Measurements from ENCODE around the gene CUL1. TPM values are rescaled to one million over a fixed set of nuclear protein-coding genes. Genes with fewer than 3 reads are reported as not detected.

Gene CUL1
- total and polyA plus RNA-seq, 7 experiments from 2014 or later = 39.0 to 74.0 (median 53.6) TPM

DNA sequence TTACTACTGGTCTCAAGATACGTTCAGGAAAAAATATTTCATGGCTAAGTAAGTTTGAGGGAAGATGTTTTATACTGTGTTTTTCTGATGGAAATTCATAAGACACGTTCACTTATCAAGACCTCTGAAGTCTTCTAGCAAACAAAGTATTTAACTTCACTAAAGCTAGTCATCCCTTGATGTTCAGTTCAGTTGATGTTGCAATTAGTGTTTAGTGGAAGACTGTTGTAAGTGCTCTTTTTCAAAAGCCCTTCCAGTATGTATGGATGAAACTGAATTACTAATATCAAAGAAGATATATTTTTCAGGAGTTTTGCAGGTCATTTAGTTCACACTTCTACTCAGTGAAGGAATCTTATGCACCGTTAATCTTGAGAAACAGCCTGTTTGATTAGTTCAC, 25.1 kb downstream of the CUL1 start:
- Mint-ChIP-seq H3K4me3 (peak overlapping the region in 2 of 10 donors; percentile 35 to 49), H3K36me3 (peaks cover 0 to 6% (median 0%) of the 10 kb centered on the region in 5 donors), H3K27ac (peak overlapping the region in 2 of 9 donors; percentile 1 to 55), H3K27me3 (no peaks in the 10 kb centered on the region), H3K4me1 (peaks cover 72 to 98% (median 90%) of the 10 kb centered on the region in 7 donors), H3K9me3 (no peaks in the 10 kb centered on the region)
- Histone ChIP-seq H3K36me3 (ENCODE audit: control insufficient read depth in 2 of 3, insufficient read depth in 3 of 3, low read length in 3 of 3) (no peaks in the 10 kb centered on the region), H3K4me1 (ENCODE audit: control insufficient read depth in 2 of 2, insufficient read depth in 2 of 2, low read length in 2 of 2) (peaks cover 50 to 66% of the 10 kb centered on the region in 2 donors), H3K27me3 (ENCODE audit: control insufficient read depth in 2 of 2, insufficient read depth in 2 of 2, low read length in 2 of 2) (no peaks in the 10 kb centered on the region), H3K27ac (ENCODE audit: low read depth, low read length) (no peak overlapping the region), H3K9me3 (ENCODE audit: control insufficient read depth in 2 of 3, low read length in 3 of 3) (no peaks in the 10 kb centered on the region), H3K4me3 (ENCODE audit: low read length) (no peak overlapping the region)
- intact Hi-C loops (cut with micrococcal nuclease) = no loop called here
- no peak for DNase-seq
- ATAC-seq = no peak
- POLR2A ChIA-PET = interaction anchor here (0.6 kb wide), 1 partner anchor 13 kb away, joined by 5 read pairs; no protein-coding TSS in a partner anchor
- CTCF ChIA-PET = interaction anchor here (0.6 to 0.8 kb wide), 4 partner anchors 18 to 173 kb away, joined by 4 to 7 read pairs (median 5); no protein-coding TSS in a partner anchor

DNA sequence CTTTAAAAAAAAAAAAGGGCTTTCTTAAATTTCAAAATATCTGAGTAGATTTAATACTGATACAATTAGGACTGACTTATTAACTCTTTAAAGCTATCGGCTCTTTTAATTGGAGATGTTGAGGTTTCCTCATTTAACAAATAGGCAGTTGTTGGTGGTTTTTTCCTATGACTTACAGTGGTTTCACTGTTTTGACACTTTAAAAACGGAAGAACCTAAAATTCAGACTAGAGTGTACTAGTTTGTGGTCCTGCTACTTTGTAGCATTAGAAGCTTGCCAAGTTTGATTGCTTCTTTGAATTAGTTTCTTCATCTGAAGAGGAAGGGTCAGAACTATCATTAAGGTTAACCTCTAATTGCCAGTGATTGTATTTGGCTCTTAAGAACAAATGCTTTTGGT, 27.7 kb downstream of the CUL1 start:
- Mint-ChIP-seq H3K27ac (peak overlapping the region in 3 of 9 donors; percentile 6 to 36 (median 26)), H3K9me3 (no peaks in the 10 kb centered on the region), H3K4me3 (peak overlapping the region in 4 of 10 donors; percentile 16 to 53 (median 50)), H3K4me1 (peaks cover 62 to 86% (median 79%) of the 10 kb centered on the region in 7 donors), H3K36me3 (peaks cover 0 to 11% (median 1%) of the 10 kb centered on the region in 5 donors), H3K27me3 (no peaks in the 10 kb centered on the region)
- intact Hi-C loops (cut with micrococcal nuclease) = loop anchor here in 1 of 2 donors (2.0 kb wide), 1 partner anchor 28 kb away; the partner anchor contains the start of gene CUL1
- DNase-seq (no peak), ATAC-seq (no peak)
- ChIA-PET CTCF (interaction anchor here (0.5 kb wide), 3 partner anchors 22 to 336 kb away, joined by 3 read pairs; no protein-coding TSS in a partner anchor), POLR2A (interaction anchor here (0.6 kb wide), 1 partner anchor 303 kb away, joined by 3 read pairs; no protein-coding TSS in a partner anchor)
- H3K27me3 ChIP-seq (ENCODE audit: control insufficient read depth in 2 of 2, insufficient read depth in 2 of 2, low read length in 2 of 2) = no peaks in the 10 kb centered on the region
- H3K27ac ChIP-seq (ENCODE audit: low read depth, low read length) = no peak overlapping the region
- H3K9me3 ChIP-seq (ENCODE audit: control insufficient read depth in 2 of 3, low read length in 3 of 3) = no peaks in the 10 kb centered on the region
- H3K4me1 ChIP-seq (ENCODE audit: control insufficient read depth in 2 of 2, insufficient read depth in 2 of 2, low read length in 2 of 2) = peaks cover 44 to 48% of the 10 kb centered on the region in 2 donors
- no peak overlapping the region for H3K4me3 ChIP-seq (ENCODE audit: low read length)
- peaks cover 5 to 14% (median 6%) of the 10 kb centered on the region in 3 experiments for H3K36me3 ChIP-seq (ENCODE audit: control insufficient read depth in 2 of 3, insufficient read depth in 3 of 3, low read length in 3 of 3)

DNA sequence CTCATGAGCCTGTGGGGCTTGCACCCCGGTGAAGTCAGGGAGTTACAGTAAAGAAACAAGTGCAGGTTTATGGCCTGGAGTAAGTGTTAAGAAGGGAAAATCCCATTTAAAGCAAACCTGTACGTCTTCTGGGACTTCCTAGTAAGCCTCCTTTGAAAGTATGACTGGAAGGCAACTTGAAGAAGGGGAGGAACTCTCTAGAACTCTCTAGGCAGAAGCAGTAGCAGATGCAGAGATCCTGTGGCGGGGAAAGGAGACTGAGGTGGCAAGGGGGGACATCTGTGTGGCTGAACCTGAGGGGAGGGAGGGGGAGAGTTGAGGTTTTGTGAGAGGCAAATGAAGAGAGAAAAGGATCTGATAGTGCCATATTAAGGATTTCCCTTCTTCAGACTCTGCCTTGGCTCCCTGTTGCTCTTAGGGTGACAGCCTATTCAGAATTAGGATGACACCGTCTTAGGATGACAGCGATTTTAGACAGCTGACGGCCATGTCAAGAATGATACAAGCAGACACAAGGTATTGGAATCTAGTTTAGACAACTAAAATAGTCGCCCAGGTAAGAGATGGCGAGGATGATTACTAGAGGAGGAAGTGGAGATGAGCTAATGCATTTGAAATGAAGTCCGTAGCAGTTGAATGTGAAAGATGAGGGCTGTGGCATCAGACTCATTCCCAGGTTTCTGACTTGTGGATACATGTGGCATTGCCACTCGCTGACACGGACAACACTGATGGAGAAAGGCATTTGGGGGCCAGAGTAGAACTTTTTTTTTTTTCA, 29.0 kb downstream of the CUL1 start:
- H3K36me3 ChIP-seq (ENCODE audit: control insufficient read depth in 2 of 3, insufficient read depth in 3 of 3, low read length in 3 of 3) = peaks cover 5 to 26% (median 11%) of the 10 kb centered on the region in 3 experiments
- H3K9me3 ChIP-seq (ENCODE audit: control insufficient read depth in 2 of 3, low read length in 3 of 3) = no peaks in the 10 kb centered on the region
- no peak overlapping the region for H3K27ac ChIP-seq (ENCODE audit: low read depth, low read length)
- Mint-ChIP-seq H3K9me3 (no peaks in the 10 kb centered on the region), H3K27ac (peak overlapping the region; percentile 2 to 76 (median 19)), H3K36me3 (peaks cover 0 to 23% (median 11%) of the 10 kb centered on the region in 5 donors), H3K4me1 (peaks cover 56 to 84% (median 77%) of the 10 kb centered on the region in 7 donors), H3K27me3 (no peaks in the 10 kb centered on the region), H3K4me3 (peak overlapping the region in 9 of 10 donors; percentile 0 to 52 (median 25))
- peaks cover 36 to 40% of the 10 kb centered on the region in 2 donors for H3K4me1 ChIP-seq (ENCODE audit: control insufficient read depth in 2 of 2, insufficient read depth in 2 of 2, low read length in 2 of 2)
- ChIA-PET POLR2A (interaction anchor here (0.6 to 0.9 kb wide), 3 partner anchors 18 to 133 kb away, joined by 3 read pairs; no protein-coding TSS in a partner anchor), CTCF (no interaction called here)
- H3K27me3 ChIP-seq (ENCODE audit: control insufficient read depth in 2 of 2, insufficient read depth in 2 of 2, low read length in 2 of 2) = no peaks in the 10 kb centered on the region
- no peak for ATAC-seq
- no peak overlapping the region for H3K4me3 ChIP-seq (ENCODE audit: low read length)
- no peak for DNase-seq
- intact Hi-C loops (cut with micrococcal nuclease) = loop anchor here in 1 of 2 donors (2.0 kb wide), 1 partner anchor 29 kb away; the partner anchor contains the start of gene CUL1

DNA sequence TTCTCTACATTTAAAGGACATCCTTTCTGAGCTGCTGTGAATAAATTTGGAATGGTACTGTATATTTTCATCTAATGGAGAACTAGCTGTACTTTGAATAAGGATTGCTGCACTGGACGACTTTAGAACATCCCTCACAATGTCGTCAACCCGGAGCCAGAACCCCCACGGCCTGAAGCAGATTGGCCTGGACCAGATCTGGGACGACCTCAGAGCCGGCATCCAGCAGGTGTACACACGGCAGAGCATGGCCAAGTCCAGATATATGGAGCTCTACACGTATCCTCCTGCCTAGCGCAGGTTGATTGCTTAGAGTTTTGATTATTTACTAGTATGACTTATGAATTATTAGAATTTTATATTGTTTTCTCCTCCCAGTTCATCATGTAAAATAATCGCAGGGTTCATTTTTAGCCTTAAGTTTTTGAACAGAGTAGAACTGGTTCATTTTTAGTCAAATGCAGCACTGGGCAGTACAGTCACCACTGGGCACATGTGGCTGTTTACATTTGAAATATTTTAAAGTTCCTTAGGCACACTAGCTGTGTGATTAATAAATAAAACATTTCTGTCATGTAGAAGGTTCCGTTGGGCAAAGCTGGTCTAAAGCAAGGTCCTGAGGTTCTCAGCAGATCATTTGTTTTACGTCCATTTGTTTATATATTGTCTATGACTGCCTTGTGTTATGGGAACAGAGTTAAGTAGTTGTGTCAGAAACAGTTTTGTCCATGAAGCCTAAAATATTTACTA, 31.5 kb downstream of the CUL1 start:
- H3K36me3 ChIP-seq (ENCODE audit: control insufficient read depth in 2 of 3, insufficient read depth in 3 of 3, low read length in 3 of 3) = peaks cover 9 to 45% (median 11%) of the 10 kb centered on the region in 3 experiments

DNA sequence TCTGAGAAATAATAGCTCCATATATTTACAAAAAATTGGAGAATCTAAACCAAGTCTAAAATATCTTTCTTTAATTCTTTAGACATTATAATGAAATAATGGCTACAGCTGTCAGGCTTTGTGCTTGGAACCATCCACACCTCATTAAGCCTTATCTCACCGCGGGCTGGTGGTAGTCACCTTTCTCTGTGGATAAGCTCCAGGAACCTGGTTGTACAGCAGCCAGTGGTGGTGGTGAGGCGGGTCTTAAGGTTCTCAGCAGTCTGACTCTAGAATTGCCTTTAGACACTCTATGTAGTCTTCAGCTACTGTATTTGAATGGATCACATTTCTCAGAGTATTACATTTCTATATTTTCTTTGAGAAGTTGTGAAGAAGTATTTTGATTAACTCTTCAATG, 34.2 kb downstream of the CUL1 start:
- H3K4me3 Mint-ChIP-seq = no peak overlapping the region
- ChIA-PET CTCF (interaction anchor here (0.7 kb wide), 1 partner anchor 14 kb away, joined by 3 read pairs; no protein-coding TSS in a partner anchor), POLR2A (no interaction called here)
- peaks cover 8 to 50% (median 29%) of the 10 kb centered on the region in 5 donors for H3K36me3 Mint-ChIP-seq
- H3K27me3 Mint-ChIP-seq = no peaks in the 10 kb centered on the region
- intact Hi-C loops (cut with micrococcal nuclease) = no loop called here
- Histone ChIP-seq H3K27me3 (ENCODE audit: control insufficient read depth in 2 of 2, insufficient read depth in 2 of 2, low read length in 2 of 2) (no peaks in the 10 kb centered on the region), H3K27ac (ENCODE audit: low read depth, low read length) (no peak overlapping the region), H3K4me1 (ENCODE audit: control insufficient read depth in 2 of 2, insufficient read depth in 2 of 2, low read length in 2 of 2) (peaks cover 3% of the 10 kb centered on the region in 2 donors), H3K36me3 (ENCODE audit: control insufficient read depth in 2 of 3, insufficient read depth in 3 of 3, low read length in 3 of 3) (peaks cover 9 to 56% (median 11%) of the 10 kb centered on the region in 3 experiments), H3K4me3 (ENCODE audit: low read length) (no peak overlapping the region), H3K9me3 (ENCODE audit: control insufficient read depth in 2 of 3, low read length in 3 of 3) (no peaks in the 10 kb centered on the region)
- ATAC-seq (no peak), DNase-seq (no peak)
- H3K27ac Mint-ChIP-seq = peak overlapping the region in 1 of 9 donors; percentile 16
- H3K4me1 Mint-ChIP-seq = peaks cover 27 to 65% (median 57%) of the 10 kb centered on the region in 7 donors
- H3K9me3 Mint-ChIP-seq = no peaks in the 10 kb centered on the region

More for the DNA sequence above, 31.5 kb downstream of the CUL1 start:
- H3K27ac Mint-ChIP-seq = peak overlapping the region in 1 of 9 donors; percentile 66
- H3K4me3 ChIP-seq (ENCODE audit: low read length) = no peak overlapping the region
- DNase-seq = no peak
- no peaks in the 10 kb centered on the region for H3K9me3 Mint-ChIP-seq
- H3K9me3 ChIP-seq (ENCODE audit: control insufficient read depth in 2 of 3, low read length in 3 of 3) = no peaks in the 10 kb centered on the region
- H3K27ac ChIP-seq (ENCODE audit: low read depth, low read length) = no peak overlapping the region
- intact Hi-C loops (cut with micrococcal nuclease) = no loop called here
- peaks cover 28% of the 10 kb centered on the region in 2 donors for H3K4me1 ChIP-seq (ENCODE audit: control insufficient read depth in 2 of 2, insufficient read depth in 2 of 2, low read length in 2 of 2)
- ChIA-PET POLR2A (no interaction called here), CTCF (no interaction called here)
- no peaks in the 10 kb centered on the region for H3K27me3 ChIP-seq (ENCODE audit: control insufficient read depth in 2 of 2, insufficient read depth in 2 of 2, low read length in 2 of 2)
- H3K4me1 Mint-ChIP-seq = peaks cover 44 to 79% (median 71%) of the 10 kb centered on the region in 7 donors
- H3K36me3 Mint-ChIP-seq = peaks cover 4 to 40% (median 24%) of the 10 kb centered on the region in 5 donors
- no peak for ATAC-seq
- H3K4me3 Mint-ChIP-seq = no peak overlapping the region
- H3K27me3 Mint-ChIP-seq = no peaks in the 10 kb centered on the region

DNA sequence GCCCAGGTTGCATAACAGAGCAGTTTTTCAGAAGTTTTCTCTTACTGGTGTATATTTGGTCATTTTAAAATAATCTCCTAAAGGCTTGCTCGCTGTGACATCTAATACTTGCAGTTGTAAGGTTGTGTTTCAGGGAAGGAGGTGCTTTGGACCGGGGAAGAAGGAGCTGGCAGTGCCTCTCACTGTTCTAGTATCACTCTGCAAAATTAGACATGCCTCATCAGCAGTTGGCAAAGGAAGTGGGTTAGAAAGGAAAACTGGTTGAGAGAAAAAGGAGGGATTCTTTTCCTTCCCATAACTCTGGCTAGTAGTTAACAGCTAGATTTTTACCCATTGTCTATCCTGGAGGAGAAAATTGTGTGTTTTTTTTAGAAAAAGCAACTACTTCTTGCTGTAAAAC, 34.8 kb downstream of the CUL1 start:
- Mint-ChIP-seq H3K27me3 (no peaks in the 10 kb centered on the region), H3K36me3 (peaks cover 8 to 57% (median 34%) of the 10 kb centered on the region in 5 donors), H3K4me1 (peaks cover 21 to 60% (median 51%) of the 10 kb centered on the region in 7 donors), H3K9me3 (no peaks in the 10 kb centered on the region), H3K27ac (peak overlapping the region in 3 of 9 donors; percentile 2 to 58 (median 16)), H3K4me3 (no peak overlapping the region)
- no peak overlapping the region for H3K27ac ChIP-seq (ENCODE audit: low read depth, low read length)
- no peaks in the 10 kb centered on the region for H3K27me3 ChIP-seq (ENCODE audit: control insufficient read depth in 2 of 2, insufficient read depth in 2 of 2, low read length in 2 of 2)
- POLR2A ChIA-PET = no interaction called here
- no peak overlapping the region for H3K4me3 ChIP-seq (ENCODE audit: low read length)
- intact Hi-C loops (cut with micrococcal nuclease) = no loop called here
- no peaks in the 10 kb centered on the region for H3K9me3 ChIP-seq (ENCODE audit: control insufficient read depth in 2 of 3, low read length in 3 of 3)
- H3K36me3 ChIP-seq (ENCODE audit: control insufficient read depth in 2 of 3, insufficient read depth in 3 of 3, low read length in 3 of 3) = peaks cover 9 to 62% (median 11%) of the 10 kb centered on the region in 3 experiments
- CTCF ChIA-PET = no interaction called here
- ATAC-seq (no peak), DNase-seq (no peak)
- H3K4me1 ChIP-seq (ENCODE audit: control insufficient read depth in 2 of 2, insufficient read depth in 2 of 2, low read length in 2 of 2) = no peaks in the 10 kb centered on the region

Measured in naive thymus-derived CD4-positive, alpha-beta T cell (primary cell).